Karpas-422 (cell line): Measurements from ENCODE around the gene SIGLEC7. TPM values are rescaled to one million over a fixed set of nuclear protein-coding genes. Genes with fewer than 3 reads are reported as not detected.

ENCODE experiments used
- DNase-seq: peaks from one replicate; pipeline ENCODE4 v3.0.0-alpha.2; 2015
- H2AFZ ChIP-seq: fragments of 200-600 bp; sonication (generic); 2 replicates; pipeline ENCODE4 v1.6.1; 2014; ENCODE audit warnings: antibody characterized with exemption, low read length, mixed read lengths
- H3K27ac ChIP-seq: fragments of 200-600 bp; sonication (generic); 2 replicates; pipeline ENCODE4 v1.5.1; 2014; ENCODE audit warnings: mild to moderate bottlenecking, low read length, moderate library complexity
- H3K27me3 ChIP-seq: fragments of 200-600 bp; sonication (generic); 2 replicates; pipeline ENCODE4 v1.6.1; 2014; ENCODE audit warnings: low read length, mixed read lengths
- H3K36me3 ChIP-seq: fragments of 200-600 bp; sonication (generic); 2 replicates; pipeline ENCODE4 v1.6.1; 2014; ENCODE audit warnings: low read length, mixed read lengths; ENCODE audit not compliant: insufficient read depth
- H3K4me1 ChIP-seq: fragments of 200-600 bp; sonication (generic); 2 replicates; pipeline ENCODE4 v1.6.1; 2014; ENCODE audit warnings: mild to moderate bottlenecking, low read length, mixed read lengths
- H3K4me2 ChIP-seq: fragments of 200-600 bp; sonication (generic); 2 replicates; pipeline ENCODE4 v1.6.1; 2014; ENCODE audit warnings: low read length, low read depth, mild to moderate bottlenecking; ENCODE audit not compliant: poor library complexity, severe bottlenecking
- H3K4me3 ChIP-seq: fragments of 200-600 bp; sonication (generic); 2 replicates; pipeline ENCODE4 v1.5.1; 2014; ENCODE audit warnings: mild to moderate bottlenecking, antibody characterized with exemption, low read length, mixed read lengths
- H3K79me2 ChIP-seq: fragments of 200-600 bp; sonication (generic); 2 replicates; pipeline ENCODE4 v1.6.1; 2014; ENCODE audit warnings: mild to moderate bottlenecking, low read length, mixed read lengths
- H3K9ac ChIP-seq: fragments of 200-600 bp; sonication (generic); 2 replicates; pipeline ENCODE4 v1.6.0; 2014; ENCODE audit warnings: low read length
- H3K9me2 ChIP-seq: fragments of 200-600 bp; sonication (generic), shearing (Covaris generic); replicated peaks from 2 replicates; pipeline ENCODE4 v1.6.0; 2014; ENCODE audit warnings: mild to moderate bottlenecking, low read length, moderate library complexity; ENCODE audit not compliant: insufficient read depth
- H3K9me3 ChIP-seq: fragments of 300-700, 200-600 bp; sonication (generic); 2 replicates; pipeline ENCODE4 v1.6.1; 2014; ENCODE audit warnings: low read length, mixed read lengths
- H4K20me1 ChIP-seq: fragments of 200-600 bp; sonication (generic); 2 replicates; pipeline ENCODE4 v1.6.1; 2014; ENCODE audit warnings: mild to moderate bottlenecking, antibody characterized with exemption, low read length, low read depth; ENCODE audit not compliant: insufficient read depth
- total RNA-seq: library from RNA; depleted of rRNA; stranded (reverse); fragments of >200 nt; shearing (Covaris generic); gene quantifications from 2 replicates; pipeline ENCODE4 v1.2.3, GENCODE V29; 2014; ENCODE audit warnings: low replicate concordance

Gene SIGLEC7
- total RNA-seq, 1 experiment from 2014 or later: not detected

DNA sequence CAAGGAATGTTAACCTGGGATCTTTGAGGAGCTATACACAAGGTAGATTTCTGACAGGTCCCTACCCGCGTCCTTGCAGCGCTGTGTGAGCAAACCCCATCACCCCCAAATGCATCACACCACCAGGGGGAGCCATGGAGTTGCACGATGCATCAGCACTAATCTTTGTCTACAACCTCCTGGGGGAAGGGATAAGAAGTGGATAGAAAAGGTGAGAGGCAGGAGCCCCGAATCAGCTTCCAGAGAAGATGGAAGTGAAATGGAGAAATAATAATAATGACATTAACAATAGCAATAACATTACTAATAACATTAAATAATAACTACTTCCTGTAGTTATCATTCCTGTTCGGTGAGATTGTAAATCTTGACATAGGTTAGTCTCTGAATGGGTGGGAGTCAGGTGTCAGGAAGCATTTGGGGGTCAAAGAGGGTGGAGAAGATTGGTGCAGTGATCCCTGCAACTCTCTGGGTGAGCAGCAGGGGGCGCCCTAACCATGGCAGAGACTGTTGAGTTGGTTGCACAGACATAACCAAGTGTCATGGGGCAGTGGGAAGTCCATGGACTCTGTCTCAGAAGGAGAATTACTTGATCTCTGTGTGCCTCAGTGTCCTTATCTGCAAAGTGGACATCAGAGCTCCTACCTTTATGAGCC, 16.5 kb downstream of the SIGLEC7 start:
- Histone ChIP-seq H3K9ac (no peak overlapping the region), H2AFZ (no peak overlapping the region), H3K4me3 (no peak overlapping the region), H3K9me3 (no peaks in the 10 kb centered on the region), H3K27ac (no peak overlapping the region), H4K20me1 (no peaks in the 10 kb centered on the region), H3K4me1 (no peaks in the 10 kb centered on the region), H3K79me2 (no peaks in the 10 kb centered on the region), H3K36me3 (no peaks in the 10 kb centered on the region), H3K27me3 (no peaks in the 10 kb centered on the region), H3K9me2 (no peaks in the 10 kb centered on the region), H3K4me2 (no peak overlapping the region)
- peak; percentile 92 for DNase-seq

DNA sequence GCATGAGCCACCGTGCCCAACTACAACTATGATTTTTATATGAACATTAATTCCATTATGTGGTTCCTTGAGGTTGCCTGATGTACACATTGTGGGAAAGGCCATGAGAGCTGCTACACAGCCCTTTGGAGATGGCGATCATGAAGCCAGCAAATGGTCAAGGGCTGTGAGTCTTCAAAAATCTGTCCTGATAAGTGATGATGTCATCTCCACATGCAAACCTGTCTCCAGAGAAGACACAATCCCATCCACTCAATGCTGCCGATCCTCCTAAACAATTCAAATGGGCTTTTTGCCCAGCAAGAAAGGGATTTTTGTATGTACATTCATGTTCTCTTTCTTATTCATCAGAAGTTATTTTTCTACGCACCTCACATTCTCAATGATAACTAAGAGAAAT, 17.6 kb downstream of the SIGLEC7 start:
- no peaks in the 10 kb centered on the region for H3K79me2 ChIP-seq
- no peaks in the 10 kb centered on the region for H3K9me2 ChIP-seq
- DNase-seq: no peak
- H3K9me3 ChIP-seq: no peaks in the 10 kb centered on the region
- peaks cover 4% of the 10 kb centered on the region for H3K27me3 ChIP-seq
- H3K4me3 ChIP-seq: no peak overlapping the region
- no peaks in the 10 kb centered on the region for H4K20me1 ChIP-seq
- H3K9ac ChIP-seq: no peak overlapping the region
- no peaks in the 10 kb centered on the region for H3K36me3 ChIP-seq
- no peak overlapping the region for H3K4me2 ChIP-seq
- H3K27ac ChIP-seq: no peak overlapping the region
- no peaks in the 10 kb centered on the region; the same call in 1 of the 2 replicates for H3K4me1 ChIP-seq
- H2AFZ ChIP-seq: no peak overlapping the region

- H4K20me1 ChIP-seq: no peaks in the 10 kb centered on the region
- no peak overlapping the region for H3K4me3 ChIP-seq
- no peaks in the 10 kb centered on the region for H3K9me3 ChIP-seq
- no peak for DNase-seq
- H3K9ac ChIP-seq: no peak overlapping the region
- H3K27ac ChIP-seq: no peak overlapping the region
- H3K36me3 ChIP-seq: no peaks in the 10 kb centered on the region
- H3K79me2 ChIP-seq: no peaks in the 10 kb centered on the region
- no peak overlapping the region for H3K4me2 ChIP-seq
- no peak overlapping the region for H2AFZ ChIP-seq
- H3K27me3 ChIP-seq: peaks cover 5% of the 10 kb centered on the region
- no peaks in the 10 kb centered on the region for H3K9me2 ChIP-seq
- no peaks in the 10 kb centered on the region; the same call in 1 of the 2 replicates for H3K4me1 ChIP-seq
Measured at GRCh38 chr19:51161266-51161665, 19.2 kb downstream of the SIGLEC7 start.

- Histone ChIP-seq H3K9me2 (no peaks in the 10 kb centered on the region), H3K9ac (no peak overlapping the region), H3K27me3 (peaks cover 5% of the 10 kb centered on the region), H3K27ac (no peak overlapping the region), H3K4me1 (no peaks in the 10 kb centered on the region; the same call in 1 of the 2 replicates), H2AFZ (no peak overlapping the region), H4K20me1 (no peaks in the 10 kb centered on the region), H3K9me3 (no peaks in the 10 kb centered on the region), H3K79me2 (no peaks in the 10 kb centered on the region), H3K4me3 (no peak overlapping the region), H3K4me2 (no peak overlapping the region), H3K36me3 (no peaks in the 10 kb centered on the region)
- no peak for DNase-seq
Measured at GRCh38 chr19:51161867-51162496, 19.9 kb downstream of the SIGLEC7 start.

- no peak for DNase-seq
- H3K4me1 ChIP-seq: no peaks in the 10 kb centered on the region; the same call in 1 of the 2 replicates
- H3K9me3 ChIP-seq: no peaks in the 10 kb centered on the region
- no peaks in the 10 kb centered on the region for H3K9me2 ChIP-seq
- no peak overlapping the region for H3K27ac ChIP-seq
- H3K9ac ChIP-seq: no peak overlapping the region
- no peak overlapping the region for H3K4me2 ChIP-seq
- no peaks in the 10 kb centered on the region for H3K36me3 ChIP-seq
- H3K27me3 ChIP-seq: peaks cover 5% of the 10 kb centered on the region
- H4K20me1 ChIP-seq: no peaks in the 10 kb centered on the region
- no peaks in the 10 kb centered on the region for H3K79me2 ChIP-seq
- H3K4me3 ChIP-seq: no peak overlapping the region
- H2AFZ ChIP-seq: no peak overlapping the region
Measured at GRCh38 chr19:51163257-51163656, 21.2 kb downstream of the SIGLEC7 start.

DNA sequence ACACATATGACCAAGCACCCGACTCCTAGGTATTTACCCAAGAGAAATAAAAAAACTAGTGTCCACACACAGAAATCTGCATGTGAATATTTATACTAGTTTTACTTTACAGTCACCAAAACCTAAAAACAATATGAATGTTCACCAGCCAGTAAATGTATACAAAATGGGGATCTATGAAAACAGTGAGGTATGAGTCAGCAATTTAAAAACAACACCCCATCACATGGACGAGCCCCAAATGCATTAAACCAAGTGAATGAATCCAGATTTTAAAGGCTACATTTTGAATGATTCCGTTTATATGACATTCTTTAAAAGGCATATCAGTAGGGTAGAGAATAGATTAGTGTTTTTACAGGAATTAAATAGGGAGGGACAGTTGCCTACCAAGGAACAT, 22.1 kb downstream of the SIGLEC7 start:
- H3K9ac ChIP-seq: no peak overlapping the region
- H4K20me1 ChIP-seq: no peaks in the 10 kb centered on the region
- no peak overlapping the region for H3K4me2 ChIP-seq
- no peak overlapping the region for H3K27ac ChIP-seq
- H3K9me3 ChIP-seq: no peaks in the 10 kb centered on the region
- no peak overlapping the region for H3K4me3 ChIP-seq
- H3K4me1 ChIP-seq: no peaks in the 10 kb centered on the region; the same call in 1 of the 2 replicates
- no peak overlapping the region for H2AFZ ChIP-seq
- no peaks in the 10 kb centered on the region for H3K9me2 ChIP-seq
- peaks cover 5% of the 10 kb centered on the region for H3K27me3 ChIP-seq
- no peaks in the 10 kb centered on the region for H3K79me2 ChIP-seq
- no peaks in the 10 kb centered on the region for H3K36me3 ChIP-seq
- DNase-seq: no peak

- DNase-seq: no peak
- H3K9ac ChIP-seq: no peak overlapping the region
- no peak overlapping the region for H3K27ac ChIP-seq
- no peaks in the 10 kb centered on the region for H3K9me3 ChIP-seq
- H3K79me2 ChIP-seq: no peaks in the 10 kb centered on the region
- H2AFZ ChIP-seq: no peak overlapping the region
- H4K20me1 ChIP-seq: no peaks in the 10 kb centered on the region
- H3K4me1 ChIP-seq: no peaks in the 10 kb centered on the region; the same call in 1 of the 2 replicates
- H3K4me3 ChIP-seq: no peak overlapping the region
- no peaks in the 10 kb centered on the region for H3K36me3 ChIP-seq
- peaks cover 5% of the 10 kb centered on the region for H3K27me3 ChIP-seq
- H3K9me2 ChIP-seq: no peaks in the 10 kb centered on the region
- H3K4me2 ChIP-seq: no peak overlapping the region
Measured at GRCh38 chr19:51166846-51167490, 24.9 kb downstream of the SIGLEC7 start.

GRCh38 chr19:51168564-51169282, 26.6 kb downstream of the SIGLEC7 start:
- Histone ChIP-seq H3K27me3 (peaks cover 5% of the 10 kb centered on the region), H3K9ac (no peak overlapping the region), H3K9me2 (no peaks in the 10 kb centered on the region), H3K36me3 (no peaks in the 10 kb centered on the region), H3K9me3 (no peaks in the 10 kb centered on the region), H3K27ac (no peak overlapping the region), H3K4me3 (no peak overlapping the region), H4K20me1 (no peaks in the 10 kb centered on the region), H3K4me2 (no peak overlapping the region), H3K4me1 (no peaks in the 10 kb centered on the region; the same call in 1 of the 2 replicates), H3K79me2 (no peaks in the 10 kb centered on the region), H2AFZ (no peak overlapping the region)
- DNase-seq: no peak
